ENCODE results near the gene MME.
"Not testable (repeated sequence)": the region's sequence is repeated elsewhere in the genome, so short reads cannot be mapped to it uniquely, and the experiment has no call there.

Gene MME

DNA sequence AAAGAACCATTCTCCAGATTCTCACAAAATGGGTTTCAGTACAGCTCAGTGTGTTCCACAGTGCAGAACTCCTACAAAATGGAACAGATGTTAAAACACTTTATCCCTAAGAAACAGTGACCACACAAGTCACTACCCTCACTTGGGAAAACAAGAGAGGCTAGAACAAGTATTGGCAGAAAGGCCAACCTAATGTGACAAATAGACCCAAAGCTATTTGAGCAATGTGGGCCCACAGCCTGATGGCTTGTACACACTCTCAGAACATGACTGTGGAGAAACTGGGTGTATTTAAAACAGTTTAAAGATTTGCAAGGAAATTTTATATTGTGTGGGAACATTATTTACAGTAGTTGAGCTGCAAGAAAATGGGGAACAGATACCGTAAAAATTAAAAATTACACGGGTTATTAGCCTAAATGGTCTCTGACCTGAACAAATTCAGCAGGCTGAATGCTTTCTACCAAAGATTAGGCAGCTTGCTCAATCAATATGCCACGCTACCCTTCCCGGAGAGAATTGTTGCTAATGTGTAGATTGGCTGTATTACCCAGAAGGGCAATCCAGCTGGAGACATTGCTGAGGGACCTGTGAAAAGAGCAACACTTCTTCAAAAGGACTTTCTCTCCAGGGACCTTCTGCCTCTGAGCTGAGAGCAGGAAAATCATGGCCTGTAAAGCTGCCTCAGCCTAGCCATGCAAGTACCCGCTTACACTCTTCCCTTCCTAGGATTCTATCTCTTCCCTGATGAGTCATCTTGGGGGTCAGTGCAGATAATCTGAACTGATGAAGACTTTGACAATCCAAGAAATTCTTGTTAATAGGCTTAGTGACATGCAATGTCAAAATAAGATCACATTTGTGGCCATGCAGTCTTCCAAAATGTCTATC lies 116.3 kb downstream of the MME start:
- Histone ChIP-seq H3K4me3 (ENCODE audit: low read depth in 1 of 2, low read length in 2 of 2) (no peak overlapping the region), H3K4me1 (ENCODE audit: insufficient read depth, low read length) (no peaks in the 10 kb centered on the region), H3K9ac (ENCODE audit: low read length) (no peak overlapping the region), H3K27me3 (ENCODE audit: control insufficient read depth in 1 of 2, insufficient read depth in 2 of 2, low read length in 2 of 2) (no peaks in the 10 kb centered on the region), H3K9me3 (ENCODE audit: low read length) (no peaks in the 10 kb centered on the region), H3K27ac (ENCODE audit: low read depth, low read length) (no peak overlapping the region), H3K36me3 (ENCODE audit: insufficient read depth, low read length) (no peaks in the 10 kb centered on the region)

DNA sequence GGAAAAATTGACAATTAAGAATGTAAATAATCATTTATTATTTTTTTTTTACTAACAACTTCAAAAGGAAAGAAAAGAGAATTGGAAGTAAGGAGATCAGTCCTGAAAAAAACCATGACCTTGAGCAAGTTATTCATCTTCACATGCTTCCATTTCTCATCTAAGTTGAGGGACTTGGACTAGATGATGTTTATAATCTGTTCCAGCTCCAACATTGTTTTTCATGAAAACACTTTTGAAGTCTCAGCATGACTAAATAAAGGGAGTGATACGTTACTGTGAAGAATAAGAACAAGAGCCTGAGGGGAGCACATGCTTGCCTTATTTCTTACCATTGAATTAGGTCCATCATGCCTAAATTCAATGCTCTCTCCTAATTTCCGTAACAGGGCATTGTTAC lies 117.7 kb downstream of the MME start:
- no peak overlapping the region for H3K27ac ChIP-seq (ENCODE audit: low read depth, low read length)
- H3K27me3 ChIP-seq (ENCODE audit: control insufficient read depth in 1 of 2, insufficient read depth in 2 of 2, low read length in 2 of 2), result no peaks in the 10 kb centered on the region
- H3K36me3 ChIP-seq (ENCODE audit: insufficient read depth, low read length), result no peaks in the 10 kb centered on the region
- no peak overlapping the region for H3K4me3 ChIP-seq (ENCODE audit: low read depth in 1 of 2, low read length in 2 of 2)
- no peak overlapping the region for H3K9ac ChIP-seq (ENCODE audit: low read length)
- H3K9me3 ChIP-seq (ENCODE audit: low read length), result no peaks in the 10 kb centered on the region
- no peaks in the 10 kb centered on the region for H3K4me1 ChIP-seq (ENCODE audit: insufficient read depth, low read length)

DNA sequence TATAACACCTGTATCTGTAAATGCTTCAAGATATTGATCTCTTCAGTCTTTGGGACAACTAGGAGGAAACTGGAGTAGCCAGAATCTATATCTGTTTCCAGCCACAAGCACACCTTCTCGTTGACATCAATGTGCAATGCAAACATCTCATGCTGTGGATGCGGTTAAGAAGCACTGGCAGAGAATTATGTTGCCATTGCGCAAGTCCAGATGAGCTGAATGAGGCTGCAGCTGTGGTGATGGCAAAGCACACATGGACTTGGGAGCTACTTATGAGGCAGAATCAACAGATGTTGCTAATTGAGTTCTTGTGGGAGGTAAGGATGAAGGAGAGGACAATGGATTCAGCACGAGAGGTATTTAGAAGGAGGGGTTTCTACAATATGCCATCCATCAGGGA lies 122.5 kb downstream of the MME start:
- Histone ChIP-seq H3K9ac (ENCODE audit: low read length) (no peak overlapping the region), H3K27me3 (ENCODE audit: control insufficient read depth in 1 of 2, insufficient read depth in 2 of 2, low read length in 2 of 2) (no peaks in the 10 kb centered on the region), H3K36me3 (ENCODE audit: insufficient read depth, low read length) (no peaks in the 10 kb centered on the region)

DNA sequence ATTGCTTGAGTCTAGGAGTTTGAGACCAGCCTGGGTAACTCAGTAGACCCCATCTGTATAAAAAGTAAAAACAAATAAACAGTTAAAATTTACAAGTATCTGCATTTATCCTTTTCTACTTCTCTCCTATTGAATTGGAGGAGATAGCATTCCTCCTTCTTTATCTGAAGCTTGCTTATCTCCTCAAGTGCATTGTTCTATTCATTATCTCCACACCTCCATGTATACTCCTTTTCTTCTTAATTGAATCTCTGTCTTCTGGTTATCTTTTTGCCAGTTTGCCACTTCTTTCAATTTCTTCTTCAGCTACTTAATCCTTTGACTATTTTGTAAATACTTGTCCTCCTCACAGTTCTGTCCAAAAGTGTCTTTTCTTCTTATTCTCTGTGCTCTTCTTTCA lies 124.7 kb downstream of the MME start:
- Histone ChIP-seq H3K36me3 (ENCODE audit: insufficient read depth, low read length) (no peaks in the 10 kb centered on the region), H3K4me3 (ENCODE audit: low read depth in 1 of 2, low read length in 2 of 2) (no peak overlapping the region), H3K27ac (ENCODE audit: low read depth, low read length) (no peak overlapping the region), H3K9me3 (ENCODE audit: low read length) (no peaks in the 10 kb centered on the region), H3K27me3 (ENCODE audit: control insufficient read depth in 1 of 2, insufficient read depth in 2 of 2, low read length in 2 of 2) (no peaks in the 10 kb centered on the region), H3K4me1 (ENCODE audit: insufficient read depth, low read length) (no peaks in the 10 kb centered on the region), H3K9ac (ENCODE audit: low read length) (no peak overlapping the region)

More for the DNA sequence above, 122.5 kb downstream of the MME start:
- Histone ChIP-seq H3K4me3 (ENCODE audit: low read depth in 1 of 2, low read length in 2 of 2) (no peak overlapping the region), H3K9me3 (ENCODE audit: low read length) (no peaks in the 10 kb centered on the region), H3K4me1 (ENCODE audit: insufficient read depth, low read length) (no peaks in the 10 kb centered on the region), H3K27ac (ENCODE audit: low read depth, low read length) (no peak overlapping the region)

DNA sequence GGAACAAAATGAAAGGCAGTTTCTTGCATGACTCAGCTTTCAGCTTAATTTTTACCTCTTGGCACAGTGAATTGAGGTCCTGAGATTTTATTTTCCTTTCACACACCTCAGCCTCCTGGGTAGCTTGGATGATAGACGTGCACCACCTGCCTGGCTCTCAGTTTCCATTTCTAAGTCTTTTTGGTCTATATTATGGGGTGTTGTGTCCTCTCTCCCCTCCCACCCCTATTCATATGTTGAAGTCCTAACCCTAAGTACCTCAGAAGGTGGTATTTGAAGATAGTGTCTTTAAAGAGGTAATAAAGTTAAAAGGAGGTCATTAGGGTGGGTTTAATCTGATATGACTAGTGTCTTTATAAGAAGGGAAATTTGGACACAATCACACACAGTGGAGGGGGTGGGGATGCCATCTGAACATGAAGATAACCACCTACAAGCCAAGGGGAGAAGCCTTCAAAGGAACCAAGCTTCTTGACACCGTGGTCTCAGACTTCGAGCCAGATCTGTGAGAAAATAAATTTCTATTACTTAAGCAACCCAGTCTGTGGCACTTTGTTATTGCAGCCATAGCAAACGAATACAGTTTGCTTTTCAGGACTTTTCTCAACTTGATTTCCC lies 128.2 kb downstream of the MME start:
- Histone ChIP-seq H3K27me3 (ENCODE audit: control insufficient read depth in 1 of 2, insufficient read depth in 2 of 2, low read length in 2 of 2) (no peaks in the 10 kb centered on the region), H3K27ac (ENCODE audit: low read depth, low read length) (no peak overlapping the region), H3K4me3 (ENCODE audit: low read depth in 1 of 2, low read length in 2 of 2) (no peak overlapping the region), H3K9me3 (ENCODE audit: low read length) (no peaks in the 10 kb centered on the region), H3K4me1 (ENCODE audit: insufficient read depth, low read length) (no peaks in the 10 kb centered on the region), H3K36me3 (ENCODE audit: insufficient read depth, low read length) (no peaks in the 10 kb centered on the region), H3K9ac (ENCODE audit: low read length) (no peak overlapping the region)

DNA sequence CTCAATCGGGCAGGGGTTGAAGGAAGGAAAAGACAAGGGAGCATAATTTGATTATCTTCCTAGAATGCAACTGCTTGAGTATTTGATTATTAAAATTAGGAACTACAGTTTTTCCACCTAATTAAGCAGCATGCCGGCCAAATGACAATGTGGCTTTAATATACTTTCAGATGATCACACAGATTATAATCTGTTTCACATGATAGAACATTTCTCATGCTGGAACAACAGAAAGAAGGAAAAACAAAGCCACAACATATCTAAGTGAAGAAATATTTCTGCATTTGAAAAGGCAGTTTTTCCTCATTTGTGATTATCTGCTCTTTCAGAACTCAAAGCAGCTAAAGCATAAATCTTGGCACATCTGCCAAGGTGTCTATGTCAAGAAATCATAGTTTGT lies 130.6 kb downstream of the MME start:
- H3K9ac ChIP-seq (ENCODE audit: low read length), result no peak overlapping the region
- H3K4me1 ChIP-seq (ENCODE audit: insufficient read depth, low read length), result no peaks in the 10 kb centered on the region
- H3K27ac ChIP-seq (ENCODE audit: low read depth, low read length), result no peak overlapping the region
- H3K36me3 ChIP-seq (ENCODE audit: insufficient read depth, low read length), result no peaks in the 10 kb centered on the region
- no peak overlapping the region for H3K4me3 ChIP-seq (ENCODE audit: low read depth in 1 of 2, low read length in 2 of 2)
- H3K9me3 ChIP-seq (ENCODE audit: low read length), result no peaks in the 10 kb centered on the region
- H3K27me3 ChIP-seq (ENCODE audit: control insufficient read depth in 1 of 2, insufficient read depth in 2 of 2, low read length in 2 of 2), result no peaks in the 10 kb centered on the region

DNA sequence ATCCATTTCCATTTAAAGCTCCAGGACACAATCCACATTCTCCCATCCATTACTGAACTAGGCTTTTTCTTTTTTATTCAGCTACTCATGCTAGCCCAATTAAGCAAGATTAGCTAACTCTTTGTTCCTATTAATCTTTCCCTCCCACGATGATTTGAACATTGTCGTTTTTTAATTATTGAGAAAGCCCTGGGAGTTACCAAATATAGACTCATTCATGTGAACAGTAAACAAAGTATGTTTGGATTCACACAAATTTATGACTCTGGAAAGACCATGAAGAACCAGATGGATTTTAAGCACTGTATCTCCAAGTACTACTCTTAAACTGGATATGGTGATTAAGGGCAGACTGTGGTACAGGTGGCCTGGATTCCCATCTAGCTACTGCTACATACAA lies 131.1 kb downstream of the MME start:
- Histone ChIP-seq H3K9me3 (ENCODE audit: low read length) (no peaks in the 10 kb centered on the region), H3K27me3 (ENCODE audit: control insufficient read depth in 1 of 2, insufficient read depth in 2 of 2, low read length in 2 of 2) (no peaks in the 10 kb centered on the region), H3K4me3 (ENCODE audit: low read depth in 1 of 2, low read length in 2 of 2) (no peak overlapping the region), H3K27ac (ENCODE audit: low read depth, low read length) (no peak overlapping the region), H3K4me1 (ENCODE audit: insufficient read depth, low read length) (no peaks in the 10 kb centered on the region), H3K9ac (ENCODE audit: low read length) (no peak overlapping the region), H3K36me3 (ENCODE audit: insufficient read depth, low read length) (no peaks in the 10 kb centered on the region)

DNA sequence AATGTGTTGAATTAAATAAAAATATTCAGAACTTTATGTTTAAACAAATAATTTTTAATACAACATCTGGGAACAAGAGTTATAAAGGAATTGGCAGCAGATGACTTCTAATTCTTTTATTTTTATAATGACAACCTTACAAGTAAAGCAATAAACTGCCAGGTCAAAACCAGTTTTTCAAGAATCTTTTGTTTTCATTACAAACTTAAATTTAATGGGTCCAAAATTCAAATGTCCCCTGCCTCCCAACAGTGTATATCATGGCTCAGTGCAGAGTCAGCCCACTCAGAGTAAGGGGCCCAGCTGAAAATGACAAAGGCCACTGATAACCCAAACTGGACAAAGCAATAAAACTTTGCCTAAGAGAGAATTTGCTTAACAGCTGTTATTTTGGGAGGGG lies 131.8 kb downstream of the MME start:
- H3K4me1 ChIP-seq (ENCODE audit: insufficient read depth, low read length), result no peaks in the 10 kb centered on the region
- H3K9ac ChIP-seq (ENCODE audit: low read length), result no peak overlapping the region
- H3K9me3 ChIP-seq (ENCODE audit: low read length), result no peaks in the 10 kb centered on the region
- no peak overlapping the region for H3K4me3 ChIP-seq (ENCODE audit: low read depth in 1 of 2, low read length in 2 of 2)
- H3K36me3 ChIP-seq (ENCODE audit: insufficient read depth, low read length), result no peaks in the 10 kb centered on the region
- no peaks in the 10 kb centered on the region for H3K27me3 ChIP-seq (ENCODE audit: control insufficient read depth in 1 of 2, insufficient read depth in 2 of 2, low read length in 2 of 2)
- H3K27ac ChIP-seq (ENCODE audit: low read depth, low read length), result no peak overlapping the region

DNA sequence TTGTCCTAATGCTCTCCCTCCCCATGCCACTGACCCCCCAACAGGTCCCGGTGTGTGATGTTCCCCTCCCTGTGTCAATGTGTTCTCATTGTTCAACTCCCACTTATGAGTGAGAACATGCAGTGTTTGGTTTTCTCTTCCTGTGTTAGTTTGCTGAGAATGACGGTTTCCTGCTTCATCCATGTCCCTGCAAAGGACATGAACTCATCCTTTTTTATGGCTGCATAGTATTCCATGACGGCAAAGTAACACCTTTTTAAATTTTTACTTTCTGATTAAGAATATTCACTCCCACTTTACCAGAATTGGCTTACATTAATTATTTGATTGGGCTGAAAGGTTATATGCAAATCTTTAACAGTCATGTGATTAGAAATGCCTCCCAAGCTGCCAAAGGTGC lies 135.9 kb downstream of the MME start:
- not testable (repeated sequence) for H3K4me3 ChIP-seq (ENCODE audit: low read depth in 1 of 2, low read length in 2 of 2); H3K4me1 ChIP-seq (ENCODE audit: insufficient read depth, low read length); H3K9ac ChIP-seq (ENCODE audit: low read length); H3K9me3 ChIP-seq (ENCODE audit: low read length); H3K27me3 ChIP-seq (ENCODE audit: control insufficient read depth in 1 of 2, insufficient read depth in 2 of 2, low read length in 2 of 2); H3K36me3 ChIP-seq (ENCODE audit: insufficient read depth, low read length); H3K27ac ChIP-seq (ENCODE audit: low read depth, low read length)

DNA sequence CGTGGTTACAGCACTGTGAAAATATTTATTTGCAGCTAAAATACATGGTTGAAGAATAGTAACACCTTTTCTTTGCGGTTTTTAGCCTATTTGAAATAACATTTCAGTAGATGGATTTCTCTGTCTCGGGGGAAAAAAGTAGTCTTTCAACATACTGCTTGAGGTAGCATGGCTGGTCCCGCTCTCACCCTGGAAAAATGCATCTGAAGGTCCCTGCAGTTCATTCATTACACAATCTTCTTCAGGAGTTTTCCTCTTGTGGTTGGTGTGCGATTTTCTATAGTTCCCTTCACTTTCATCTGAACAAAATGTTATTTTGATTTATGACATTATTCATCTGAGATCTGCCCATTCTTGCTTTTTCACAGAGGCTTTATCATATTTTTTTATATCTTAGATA lies 137.5 kb downstream of the MME start:
- H3K4me1 ChIP-seq (ENCODE audit: insufficient read depth, low read length), result no peaks in the 10 kb centered on the region
- H3K4me3 ChIP-seq (ENCODE audit: low read depth in 1 of 2, low read length in 2 of 2), result no peak overlapping the region
- no peak overlapping the region for H3K27ac ChIP-seq (ENCODE audit: low read depth, low read length)
- no peaks in the 10 kb centered on the region for H3K27me3 ChIP-seq (ENCODE audit: control insufficient read depth in 1 of 2, insufficient read depth in 2 of 2, low read length in 2 of 2)
- H3K9me3 ChIP-seq (ENCODE audit: low read length), result peaks cover 7% of the 10 kb centered on the region
- no peaks in the 10 kb centered on the region for H3K36me3 ChIP-seq (ENCODE audit: insufficient read depth, low read length)
- H3K9ac ChIP-seq (ENCODE audit: low read length), result no peak overlapping the region

DNA sequence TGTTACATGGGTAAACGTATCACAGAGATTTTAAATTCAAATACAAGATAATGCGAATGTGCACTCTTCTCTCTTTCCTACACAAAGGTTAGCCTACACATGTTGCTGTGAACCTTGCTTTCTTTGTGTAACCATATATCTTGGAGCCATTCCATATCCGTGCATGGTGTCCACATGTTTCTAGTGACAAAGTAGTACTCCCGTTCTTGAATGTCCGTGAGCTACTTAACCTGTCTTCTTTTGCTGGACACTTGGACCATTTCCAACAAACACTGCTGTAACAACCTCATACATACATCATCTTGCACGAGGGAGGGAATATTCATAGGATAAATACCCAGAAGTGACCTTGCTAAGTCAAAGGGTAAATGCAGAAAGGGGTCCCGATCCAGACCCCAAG lies 138.3 kb downstream of the MME start:
- Histone ChIP-seq H3K36me3 (ENCODE audit: insufficient read depth, low read length) (no peaks in the 10 kb centered on the region), H3K27me3 (ENCODE audit: control insufficient read depth in 1 of 2, insufficient read depth in 2 of 2, low read length in 2 of 2) (no peaks in the 10 kb centered on the region), H3K9me3 (ENCODE audit: low read length) (peaks cover 7% of the 10 kb centered on the region), H3K4me3 (ENCODE audit: low read depth in 1 of 2, low read length in 2 of 2) (no peak overlapping the region), H3K27ac (ENCODE audit: low read depth, low read length) (no peak overlapping the region), H3K4me1 (ENCODE audit: insufficient read depth, low read length) (no peaks in the 10 kb centered on the region), H3K9ac (ENCODE audit: low read length) (no peak overlapping the region)

DNA sequence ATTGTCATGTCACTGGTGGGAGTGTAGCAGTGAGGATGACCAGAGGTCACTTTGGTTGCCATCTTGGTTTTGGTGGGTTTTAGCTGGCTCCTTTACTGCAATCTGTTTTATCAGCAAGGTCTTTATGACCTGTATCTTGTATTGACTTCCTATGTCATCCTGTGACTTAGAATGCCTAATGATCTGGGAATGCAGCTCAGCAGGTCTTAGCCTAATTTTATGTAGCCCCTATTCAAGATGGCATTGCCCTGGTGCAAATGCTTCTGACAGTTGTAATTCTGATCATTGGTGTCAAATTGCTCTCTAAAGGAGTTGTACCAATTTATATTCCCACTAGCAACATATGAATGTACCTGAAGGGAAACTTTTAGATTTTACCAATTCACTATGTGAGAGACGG lies 139.0 kb downstream of the MME start:
- Histone ChIP-seq H3K9ac (ENCODE audit: low read length) (no peak overlapping the region), H3K4me1 (ENCODE audit: insufficient read depth, low read length) (no peaks in the 10 kb centered on the region), H3K4me3 (ENCODE audit: low read depth in 1 of 2, low read length in 2 of 2) (no peak overlapping the region), H3K27ac (ENCODE audit: low read depth, low read length) (no peak overlapping the region), H3K27me3 (ENCODE audit: control insufficient read depth in 1 of 2, insufficient read depth in 2 of 2, low read length in 2 of 2) (no peaks in the 10 kb centered on the region), H3K9me3 (ENCODE audit: low read length) (peaks cover 7% of the 10 kb centered on the region), H3K36me3 (ENCODE audit: insufficient read depth, low read length) (no peaks in the 10 kb centered on the region)

Measured in muscle layer of colon (tissue), 2 donors.